ENCODE results near the gene FOXE3.

- no peak for TF ChIP-seq POLR2AphosphoS5 (IDR thresholded peaks at IDR 0.05; ENCODE audit: low read depth, low read length)
- no peak for TF ChIP-seq TAF1 (IDR thresholded peaks at IDR 0.05; ENCODE audit: borderline replicate concordance, insufficient read depth, low read length)
These were observed 15.4 kb downstream of the FOXE3 start for GRCh38 chr1:47431534-47431933.

Data from PFSK-1 (cell line).